Neural cell (in vitro differentiated cells): ENCODE measurements around the gene ITM2C. TPM values are rescaled to one million over a fixed set of nuclear protein-coding genes. Genes with fewer than 3 reads are reported as not detected.

Experiments
- H2AFZ ChIP-seq: fragments of 200-600, 300-800 bp; sonication (generic), shearing (Covaris generic); 2 replicates; pipeline ENCODE4 v1.6.0; 2014; ENCODE audit warnings: low read depth, mild to moderate bottlenecking, antibody characterized with exemption, low read length, moderate library complexity
- H3F3A ChIP-seq: fragments of 200-600 bp; shearing (Covaris generic); 2 replicates; pipeline ENCODE4 v1.6.1; 2016; ENCODE audit warnings: mild to moderate bottlenecking, moderate library complexity, mixed read lengths, antibody characterized with exemption, low read length; ENCODE audit not compliant: insufficient read depth, poor library complexity, severe bottlenecking
- H3K27ac ChIP-seq: fragments of 200-600, 300-800 bp; sonication (generic), shearing (Covaris generic); 2 replicates; pipeline ENCODE4 v1.5.1; 2014; ENCODE audit warnings: mild to moderate bottlenecking, low read length, moderate library complexity
- H3K27me3 ChIP-seq: fragments of 300-800, 200-600 bp; sonication (generic), shearing (Covaris generic); 2 replicates; pipeline ENCODE4 v1.6.0; 2014; ENCODE audit warnings: mild to moderate bottlenecking, low read depth, low read length, moderate library complexity; ENCODE audit not compliant: insufficient read depth
- H3K36me3 ChIP-seq: fragments of 300-800, 200-600 bp; sonication (generic), shearing (Covaris generic); 2 replicates; pipeline ENCODE4 v1.5.1; 2014; ENCODE audit warnings: mild to moderate bottlenecking, antibody characterized with exemption, low read length, moderate library complexity; ENCODE audit not compliant: insufficient read depth
- H3K4me2 ChIP-seq: fragments of 300-800, 200-600 bp; sonication (generic), shearing (Covaris generic); 2 replicates; pipeline ENCODE4 v1.6.0; 2014; ENCODE audit warnings: mild to moderate bottlenecking, low read length
- H3K4me3 ChIP-seq: fragments of 300-800, 200-600 bp; sonication (generic), shearing (Covaris generic); 2 replicates; pipeline ENCODE4 v1.5.1; 2014; ENCODE audit warnings: mild to moderate bottlenecking, low read length, moderate library complexity
- H3K79me2 ChIP-seq: fragments of 200-600 bp; shearing (Covaris generic); replicated peaks from 2 replicates; pipeline ENCODE4 v1.6.0; 2014; ENCODE audit warnings: mild to moderate bottlenecking, low read length, moderate library complexity; ENCODE audit not compliant: insufficient read depth
- H3K9ac ChIP-seq: fragments of 300-800, 200-600 bp; sonication (generic), shearing (Covaris generic); 2 replicates; pipeline ENCODE4 v1.6.1; 2016; ENCODE audit warnings: mild to moderate bottlenecking, low read length, mixed read lengths
- H3K9me2 ChIP-seq: fragments of 200-600 bp; shearing (Covaris generic); 2 replicates; pipeline ENCODE4 v1.6.1; 2016; ENCODE audit warnings: mild to moderate bottlenecking, low read length, mixed read lengths; ENCODE audit not compliant: insufficient read depth
- H3K9me3 ChIP-seq: fragments of 200-600, 300-800 bp; sonication (generic), shearing (Covaris generic); 2 replicates; pipeline ENCODE4 v1.6.1; 2016; ENCODE audit warnings: mild to moderate bottlenecking, mixed run types, low read length, moderate library complexity, mixed read lengths
- H4K20me1 ChIP-seq: fragments of 200-600 bp; shearing (Covaris generic); 2 replicates; pipeline ENCODE4 v1.6.1; 2016; ENCODE audit warnings: mild to moderate bottlenecking, mixed run types; ENCODE audit not compliant: insufficient read depth
- CTCF ChIP-seq: fragments of 450-650 bp; IDR thresholded peaks from 2 replicates; pipeline ENCODE4 v1.5.1; 2014; ENCODE audit warnings: antibody characterized with exemption, mild to moderate bottlenecking, moderate library complexity; ENCODE audit not compliant: poor library complexity, severe bottlenecking
- EP300 ChIP-seq: fragments of 450-650 bp; conservative IDR thresholded peaks from 2 replicates; pipeline ENCODE4 v1.6.1; 2014; ENCODE audit warnings: antibody characterized with exemption, mild to moderate bottlenecking, moderate library complexity; ENCODE audit not compliant: poor library complexity, severe bottlenecking
- EZH2 ChIP-seq: fragments of 200-600, 300-800 bp; shearing (Covaris generic), sonication (generic); IDR thresholded peaks from 2 replicates; pipeline ENCODE4 v1.6.1; 2014; ENCODE audit warnings: antibody characterized with exemption, low read length, borderline replicate concordance, mild to moderate bottlenecking; ENCODE audit not compliant: insufficient read depth, poor library complexity, severe bottlenecking
- MXI1 ChIP-seq: fragments of 450-650 bp; conservative IDR thresholded peaks from 2 replicates; pipeline ENCODE4 v1.6.1; 2014; ENCODE audit warnings: antibody characterized with exemption, mild to moderate bottlenecking; ENCODE audit not compliant: poor library complexity, severe bottlenecking
- POLR2AphosphoS5 ChIP-seq: IDR thresholded peaks from 2 replicates; pipeline ENCODE4 v1.6.1; 2012
- RAD21 ChIP-seq: fragments of 450-650 bp; conservative IDR thresholded peaks from 2 replicates; pipeline ENCODE4 v1.6.1; 2014; ENCODE audit warnings: antibody characterized with exemption, mild to moderate bottlenecking, moderate library complexity
- REST ChIP-seq: IDR thresholded peaks from 2 replicates; pipeline ENCODE4 v1.6.1; 2012; ENCODE audit warnings: borderline replicate concordance
- SMC3 ChIP-seq: fragments of 450-650 bp; conservative IDR thresholded peaks from 2 replicates; pipeline ENCODE4 v1.6.1; 2014; ENCODE audit warnings: antibody characterized with exemption, mild to moderate bottlenecking, moderate library complexity; ENCODE audit not compliant: poor library complexity
- TAF1 ChIP-seq: IDR thresholded peaks from 2 replicates; pipeline ENCODE4 v1.6.1; 2012; ENCODE audit warnings: low read depth
- polyA plus RNA-seq: library from polyadenylated mRNA; depleted of rRNA; stranded (reverse); fragments of >200 nt; gene quantifications from 2 replicates; pipeline ENCODE4 v1.2.3, GENCODE V29; 2014

Gene ITM2C
- polyA plus RNA-seq, 1 donor from 2014 or later, result 186 TPM

- no peaks in the 10 kb centered on the region for H3K27me3 ChIP-seq
- peak overlapping the region; percentile 94 for H3K9ac ChIP-seq
- peak overlapping the region; percentile 98 for H3K4me3 ChIP-seq
- no peaks in the 10 kb centered on the region for H4K20me1 ChIP-seq
- H3K9me3 ChIP-seq, result no peaks in the 10 kb centered on the region
- H3K4me2 ChIP-seq, result peak overlapping the region; percentile 4
- H3K9me2 ChIP-seq, result no peaks in the 10 kb centered on the region
- peak overlapping the region; percentile 73 for H3K27ac ChIP-seq
- no peaks in the 10 kb centered on the region for H3F3A ChIP-seq
- H2AFZ ChIP-seq, result peak overlapping the region; percentile 40
- no peak for TF ChIP-seq EZH2
- TF ChIP-seq MXI1, result no peak
- TF ChIP-seq REST, result no peak
- TF ChIP-seq TAF1, result no peak
- TF ChIP-seq SMC3, result no peak
- TF ChIP-seq EP300, result no peak
- TF ChIP-seq RAD21, result no peak
- no peak for TF ChIP-seq POLR2AphosphoS5
- TF ChIP-seq CTCF, result no peak
- no peaks in the 10 kb centered on the region for H3K36me3 ChIP-seq
- H3K79me2 ChIP-seq, result peaks cover 36% of the 10 kb centered on the region
These were observed 579 bp upstream of the ITM2C start for GRCh38 chr2:230864122-230864604.

- H3K4me2 ChIP-seq, result peak overlapping the region; percentile 62
- H3K9me2 ChIP-seq, result no peaks in the 10 kb centered on the region
- peak overlapping the region; percentile 60 for H2AFZ ChIP-seq
- peak overlapping the region; percentile 98 for H3K4me3 ChIP-seq
- H3K79me2 ChIP-seq, result peaks cover 46% of the 10 kb centered on the region
- H4K20me1 ChIP-seq, result no peaks in the 10 kb centered on the region
- TF ChIP-seq REST, result no peak
- no peaks in the 10 kb centered on the region for H3K36me3 ChIP-seq
- H3F3A ChIP-seq, result no peaks in the 10 kb centered on the region
- H3K27me3 ChIP-seq, result no peaks in the 10 kb centered on the region
- H3K27ac ChIP-seq, result peak overlapping the region; percentile 83
- H3K9me3 ChIP-seq, result no peaks in the 10 kb centered on the region
- peak overlapping the region; percentile 94 for H3K9ac ChIP-seq
These were observed 594 bp downstream of the ITM2C start for GRCh38 chr2:230865307-230865765.
